GM21367 (cell line): ENCODE data around the gene ACBD4.
"Not testable (repeated sequence)": the region's sequence is repeated elsewhere in the genome, so short reads cannot be mapped to it uniquely, and the experiment has no call there.

Source experiments
- ATAC-seq: cut with Tn5 transposase; IDR thresholded peaks from one replicate; pipeline ENCODE4 v1.9.1; 2021; ENCODE audit not compliant: unreplicated experiment

ACBD4 gene

GRCh38 chr17:45117848-45118646 is 17.4 kb upstream of the ACBD4 start:
- ATAC-seq = no peak

- no peak for ATAC-seq
Observed at GRCh38 chr17:45118691-45119090, 16.8 kb upstream of the ACBD4 start.

GRCh38 chr17:45119964-45120363 is 15.5 kb upstream of the ACBD4 start:
- ATAC-seq = no peak

- ATAC-seq = no peak
Observed at GRCh38 chr17:45120558-45120957, 14.9 kb upstream of the ACBD4 start.

DNA sequence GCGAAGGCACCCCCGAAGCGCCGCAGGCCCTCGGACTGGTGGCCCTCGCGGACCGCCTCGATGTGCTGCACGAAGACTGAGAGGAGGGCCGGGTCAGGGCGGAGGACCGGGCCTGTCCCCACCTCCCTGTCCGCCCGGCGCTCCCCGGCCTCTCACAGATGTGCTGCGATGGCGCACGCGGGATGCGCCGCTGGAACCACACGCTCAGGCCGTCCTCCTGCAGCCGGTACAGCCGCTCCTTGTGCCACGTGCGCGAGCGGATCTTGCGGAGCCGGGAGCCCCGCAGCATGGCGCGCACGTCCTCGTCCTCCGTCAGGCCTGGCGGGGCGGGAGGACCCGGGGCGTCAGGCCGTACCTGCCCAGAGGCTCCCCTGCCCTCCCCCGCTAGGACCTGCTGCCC is 14.4 kb upstream of the ACBD4 start:
- ATAC-seq = no peak

DNA sequence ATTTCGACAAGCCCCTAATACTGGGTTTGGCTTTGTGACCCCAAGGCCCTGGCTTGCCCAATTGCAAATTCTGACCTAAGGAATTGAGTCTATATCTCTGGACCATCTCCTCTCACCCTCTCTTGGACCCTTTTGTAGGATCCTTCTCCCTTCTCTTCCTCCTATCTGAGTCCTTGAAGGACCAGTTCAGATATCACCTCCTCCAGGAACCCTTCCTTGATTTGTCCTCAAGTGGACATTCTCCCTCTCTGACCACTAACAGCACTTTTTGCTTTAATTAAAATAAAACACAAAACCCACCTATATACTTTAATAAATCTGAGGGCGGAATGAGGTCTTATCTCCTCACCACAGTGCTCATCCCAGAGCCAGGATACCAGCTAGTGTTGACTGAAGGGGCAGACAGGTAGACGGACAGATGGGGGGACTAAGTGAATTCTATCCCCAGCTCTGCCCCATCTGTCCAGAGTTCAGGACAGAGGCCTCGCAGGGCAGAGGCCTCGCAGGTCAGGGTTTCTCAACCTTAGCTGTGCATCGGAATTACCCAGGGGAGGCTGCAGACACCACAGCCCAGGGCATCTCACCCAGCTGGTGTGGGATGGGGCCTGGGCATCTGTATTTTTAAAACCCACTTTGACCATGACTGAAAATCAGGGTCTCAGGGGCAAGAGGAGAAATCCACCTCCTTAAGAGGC is 12.3 kb upstream of the ACBD4 start:
- no peak for ATAC-seq

DNA sequence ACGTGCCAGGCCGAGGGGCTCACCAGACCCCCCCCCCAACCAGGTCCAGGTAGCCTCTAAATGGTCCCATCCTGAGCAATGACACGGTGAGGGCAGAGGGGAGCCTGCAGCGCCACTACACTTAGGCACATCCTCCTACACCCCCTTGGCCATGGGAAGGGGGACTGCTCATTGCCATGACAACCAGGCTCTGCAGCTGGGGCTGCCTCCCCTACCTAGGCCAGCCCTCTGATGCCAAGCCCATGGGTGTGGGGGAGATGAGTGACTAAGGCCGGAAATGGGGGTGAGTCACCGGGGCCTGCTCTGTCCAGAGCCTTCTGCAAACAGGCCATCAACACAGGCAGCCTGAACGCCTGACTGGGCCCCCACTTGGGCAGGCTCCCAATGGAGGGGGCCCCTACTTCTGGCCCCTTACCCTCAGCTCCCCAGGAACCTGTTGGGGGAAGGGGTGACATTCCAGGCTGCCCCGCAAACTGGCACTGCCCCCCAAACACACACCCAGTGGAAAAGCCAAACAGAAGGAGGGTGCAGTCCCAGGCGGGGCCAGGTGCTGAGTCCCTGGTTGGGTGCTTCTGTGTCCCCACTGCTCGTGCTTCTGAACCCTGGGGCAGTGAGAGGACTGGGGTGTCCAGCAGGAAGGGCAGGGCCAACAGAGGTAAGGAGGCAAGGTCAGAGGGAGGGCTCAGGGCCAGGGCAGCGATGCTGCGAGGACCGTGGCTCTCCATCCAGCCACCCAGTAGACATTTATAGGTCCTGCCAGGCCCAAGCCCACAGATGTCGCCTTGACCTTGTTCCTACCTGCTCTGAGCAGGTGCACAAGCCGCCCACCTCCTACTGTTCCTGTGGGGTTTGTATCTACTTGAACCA is 11.3 kb upstream of the ACBD4 start:
- ATAC-seq = no peak

DNA sequence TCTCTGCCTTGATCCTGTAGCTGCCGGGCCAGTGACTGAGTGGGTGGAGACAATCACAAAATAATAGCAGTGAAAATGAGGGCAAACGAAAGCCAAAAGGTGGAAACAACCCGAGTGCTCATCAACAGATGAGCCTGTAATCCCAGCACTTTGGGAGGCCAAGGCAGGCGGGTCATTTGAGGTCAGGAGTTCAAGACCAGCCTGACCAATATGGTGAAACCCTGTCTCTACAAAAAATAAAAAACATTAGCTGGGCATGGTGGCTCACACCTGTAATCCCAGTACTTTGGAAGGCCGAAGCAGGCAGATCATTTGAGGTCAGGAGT is 10.7 kb upstream of the ACBD4 start:
- ATAC-seq = not testable (repeated sequence)

DNA sequence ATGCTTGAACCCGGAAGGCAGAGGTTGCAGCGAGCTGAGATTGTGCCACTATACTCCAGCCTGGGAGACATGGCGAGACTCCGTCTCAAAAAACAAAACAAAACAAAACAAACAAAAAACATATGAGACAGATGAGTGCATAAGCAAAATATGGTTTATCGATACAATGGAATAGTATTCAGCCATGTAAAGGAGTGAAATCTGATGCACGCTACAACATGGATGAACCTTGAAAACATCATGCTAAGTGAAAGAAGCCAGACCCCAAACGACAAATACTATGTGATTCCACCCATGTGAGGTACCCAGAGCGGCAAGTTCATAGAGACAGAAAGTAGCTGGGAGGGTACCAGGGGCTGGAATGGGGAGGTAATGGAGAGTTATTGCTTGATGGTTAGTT is 10.0 kb upstream of the ACBD4 start:
- ATAC-seq = no peak

DNA sequence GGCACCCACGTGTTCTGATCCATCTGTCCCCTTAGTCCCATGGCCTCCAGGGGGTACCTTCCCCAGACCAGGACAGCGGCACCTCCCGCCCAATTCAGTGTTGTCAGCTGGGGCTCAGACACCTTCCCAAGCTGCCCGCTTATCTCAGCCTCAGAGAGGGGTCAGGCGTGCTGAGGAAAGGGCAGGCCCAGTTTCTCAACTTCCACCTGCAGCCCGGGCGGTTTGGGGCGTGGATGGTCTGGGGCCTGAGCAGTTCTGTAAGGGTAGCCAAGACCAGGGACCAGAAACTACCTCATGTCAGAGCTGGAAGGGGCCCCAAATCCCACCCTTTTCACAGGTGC is 8.3 kb upstream of the ACBD4 start:
- ATAC-seq = no peak

DNA sequence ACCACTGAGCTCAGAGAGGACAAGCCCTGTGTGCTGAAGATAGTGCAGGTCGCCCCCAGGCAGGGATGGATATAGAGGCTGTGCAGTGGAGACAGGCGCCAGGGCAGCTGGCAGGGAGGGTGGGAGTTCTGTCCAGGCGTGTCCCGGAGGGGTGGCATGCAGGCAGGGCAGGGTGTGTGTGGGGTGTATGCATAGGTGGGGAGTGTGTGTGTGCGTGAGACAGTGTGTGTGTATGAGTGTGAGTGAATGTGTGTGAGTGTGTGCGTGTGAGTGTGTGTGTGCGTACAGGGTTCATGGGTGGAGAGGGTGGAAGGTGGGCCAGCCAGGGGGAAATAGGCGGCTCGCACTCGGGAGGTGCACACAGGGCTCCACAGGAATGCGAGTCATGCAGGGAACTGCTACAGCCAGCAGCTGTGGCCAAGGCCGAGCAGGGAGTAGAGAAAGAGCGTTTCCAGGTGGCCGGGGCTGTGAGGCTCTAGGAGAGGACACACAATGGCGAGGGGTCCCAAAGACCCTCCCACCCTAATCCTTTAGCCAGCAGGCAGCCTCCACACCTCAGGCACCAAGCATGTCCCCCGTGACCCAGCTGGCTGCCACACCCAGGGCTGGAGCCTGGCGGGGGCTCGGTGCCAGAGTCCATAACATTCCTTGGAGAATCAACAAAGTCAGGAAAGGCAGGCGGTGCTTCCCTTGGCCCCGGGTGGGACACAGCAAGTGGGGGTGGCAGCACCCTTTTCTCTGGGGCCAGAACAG is 7.8 kb upstream of the ACBD4 start:
- ATAC-seq = no peak

DNA sequence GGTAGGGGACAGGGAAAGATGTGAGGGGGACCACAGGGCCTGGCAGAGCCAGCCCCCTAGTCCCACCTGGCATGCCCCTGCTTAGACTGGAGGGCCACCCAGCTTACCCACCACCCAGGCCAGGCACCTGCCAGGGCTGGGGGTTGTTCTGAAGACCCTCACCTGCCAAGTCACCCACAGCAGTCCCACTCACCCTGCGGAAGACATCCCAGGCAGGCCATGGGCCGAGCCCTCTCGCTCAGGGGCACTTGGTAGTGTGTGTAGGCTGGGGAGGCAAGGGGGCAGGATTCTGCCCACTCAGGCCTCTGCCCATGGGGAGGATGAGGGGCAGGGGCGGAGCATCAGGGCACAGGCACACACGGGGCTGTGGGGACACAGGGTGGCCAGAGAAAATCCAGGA is 7.2 kb upstream of the ACBD4 start:
- no peak for ATAC-seq

GRCh38 chr17:45128989-45129388 is 6.5 kb upstream of the ACBD4 start:
- no peak for ATAC-seq

DNA sequence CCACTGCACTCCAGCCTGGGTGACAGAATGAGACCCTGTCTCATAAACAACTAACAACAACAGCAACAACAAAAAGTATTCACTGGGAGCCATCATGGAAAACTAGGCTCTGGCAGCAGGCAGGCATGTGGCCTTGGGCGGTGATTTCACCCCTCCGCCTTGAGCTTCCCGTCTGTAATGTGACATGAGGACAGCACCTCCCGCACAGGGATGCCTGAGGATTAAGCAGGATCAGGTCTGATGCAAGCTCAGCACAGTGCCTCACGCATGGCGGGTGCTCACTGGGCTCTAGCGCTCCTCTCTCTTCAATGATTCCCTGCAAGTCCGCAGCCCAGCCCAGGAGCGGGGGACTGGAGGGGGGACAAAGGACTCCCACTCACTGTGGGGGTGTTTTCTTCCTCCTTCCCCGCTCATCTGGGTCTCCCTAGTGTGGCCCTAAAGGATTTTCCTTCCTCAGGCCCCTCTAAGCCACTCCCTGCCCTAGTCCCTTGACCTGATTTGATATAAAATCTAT is 6.0 kb upstream of the ACBD4 start:
- no peak for ATAC-seq

DNA sequence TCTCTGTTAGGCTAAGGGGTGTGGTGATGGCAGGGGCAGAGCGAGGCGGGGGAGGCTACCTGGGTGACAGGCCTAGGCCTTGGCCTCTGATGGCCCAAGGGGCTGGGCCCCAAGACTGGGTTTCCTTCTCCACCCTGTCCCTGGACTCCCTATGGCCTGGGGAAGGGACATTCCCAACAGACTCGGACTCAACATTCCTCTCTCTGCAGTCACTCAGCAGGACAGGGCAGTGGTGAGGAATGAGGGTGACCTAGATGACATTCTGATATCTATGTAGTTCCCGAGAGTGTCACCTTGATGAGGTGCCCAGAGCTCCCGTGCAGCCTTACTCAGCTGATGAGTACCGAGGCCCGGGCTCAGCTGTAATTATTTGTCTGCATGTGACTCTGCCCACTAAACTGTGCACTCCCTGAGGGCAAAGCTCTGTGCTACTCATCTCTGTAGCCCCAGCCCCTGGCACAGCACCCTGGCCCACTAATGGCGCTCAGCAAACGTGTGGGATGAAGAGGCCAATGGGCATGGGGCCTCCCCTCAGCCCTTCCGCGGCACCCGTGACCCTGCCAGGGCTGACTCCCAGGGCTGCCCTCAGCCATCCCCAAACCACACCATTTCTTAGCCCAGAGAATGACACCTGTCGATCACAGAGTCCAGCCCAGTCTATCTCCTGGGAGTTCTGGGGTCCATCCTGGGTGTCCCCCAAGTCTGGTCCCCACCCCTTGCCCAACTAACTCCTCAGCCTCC is 5.4 kb upstream of the ACBD4 start:
- no peak for ATAC-seq

GRCh38 chr17:45130681-45131615 is 4.5 kb upstream of the ACBD4 start:
- ATAC-seq = no peak

GRCh38 chr17:45131616-45132319 is 3.7 kb upstream of the ACBD4 start:
- no peak for ATAC-seq

DNA sequence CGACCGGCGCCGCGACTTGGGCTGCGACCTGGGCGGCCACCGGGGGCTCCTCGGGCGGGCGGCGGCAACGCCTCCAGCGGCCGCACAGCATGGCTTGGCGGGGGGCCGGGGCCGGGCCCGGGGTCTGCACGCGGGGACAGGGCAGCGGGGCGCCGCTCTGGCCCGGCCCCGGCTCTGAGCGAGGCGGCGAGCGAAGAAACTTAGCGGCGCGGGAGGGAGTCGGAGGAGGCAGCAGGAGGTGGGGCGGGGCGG is 3.2 kb upstream of the ACBD4 start, which contains the start of gene PLCD3:
TSS of gene PLCD3 (minus strand) at position 196 of the 252 bp plus-strand sequence. CDS start at position 91, 105 bp downstream.
- no peak for ATAC-seq
